ENCODE measurements around the gene GALNT16. TPM values are rescaled to one million over a fixed set of nuclear protein-coding genes. Genes with fewer than 3 reads are reported as not detected.
A peak's percentile ranks its signal among the peaks of the same experiment; 100 is the strongest.

GALNT16 gene
- total RNA-seq, 4 donors from 2014 or later = 3.7 to 16.2 (median 6.7) TPM

GRCh38 chr14:69266572-69267345 is 6.8 kb downstream of the GALNT16 start:
- Histone ChIP-seq H3K9me3 (no peaks in the 10 kb centered on the region), H3K36me3 (no peaks in the 10 kb centered on the region), H3K4me1 (peaks cover 0 to 15% (median 3%) of the 10 kb centered on the region in 3 donors), H3K4me3 (no peak overlapping the region), H3K27me3 (peaks cover 15% of the 10 kb centered on the region), H3K27ac (no peak overlapping the region)
- no peak for ATAC-seq
- no peak for TF ChIP-seq POLR2A (IDR thresholded peaks at IDR 0.05)
- no peak for TF ChIP-seq EP300 (IDR thresholded peaks at IDR 0.05)
- no peak for TF ChIP-seq CTCF (IDR thresholded peaks at IDR 0.05)
- no peak for TF ChIP-seq POLR2AphosphoS5 (IDR thresholded peaks at IDR 0.05)
- WGBS, 2 donors (ENCODE audit: low coverage in 1 of 2) = 70 to 79% methylated on average over 1 to 2 of the region's 8 CpGs

GRCh38 chr14:69267492-69267891 is 7.5 kb downstream of the GALNT16 start:
- TF ChIP-seq POLR2A (IDR thresholded peaks at IDR 0.05) = no peak
- TF ChIP-seq EP300 (IDR thresholded peaks at IDR 0.05) = no peak
- TF ChIP-seq POLR2AphosphoS5 (IDR thresholded peaks at IDR 0.05) = no peak
- no peak for TF ChIP-seq CTCF (IDR thresholded peaks at IDR 0.05)
- ATAC-seq = no peak
- no peaks in the 10 kb centered on the region for H3K36me3 ChIP-seq
- H3K27me3 ChIP-seq = peaks cover 7% of the 10 kb centered on the region
- H3K9me3 ChIP-seq = no peaks in the 10 kb centered on the region
- no peak overlapping the region for H3K4me3 ChIP-seq
- H3K4me1 ChIP-seq = peaks cover 0 to 8% (median 3%) of the 10 kb centered on the region in 3 donors
- WGBS, 2 donors (ENCODE audit: low coverage in 1 of 2) = 89 to 95% methylated on average over 4 of the region's 4 CpGs
- H3K27ac ChIP-seq = no peak overlapping the region

GRCh38 chr14:69268223-69268622 is 8.3 kb downstream of the GALNT16 start:
- Histone ChIP-seq H3K4me1 (peaks cover 0 to under 1% (median 0%) of the 10 kb centered on the region in 3 donors), H3K27me3 (no peaks in the 10 kb centered on the region), H3K27ac (no peak overlapping the region), H3K9me3 (no peaks in the 10 kb centered on the region), H3K36me3 (no peaks in the 10 kb centered on the region), H3K4me3 (no peak overlapping the region)
- 21 to 38% methylated on average over 2 of the region's 2 CpGs for WGBS, 2 donors (ENCODE audit: low coverage in 1 of 2)
- peak; percentile 13 for ATAC-seq
- peak; percentile 15 for TF ChIP-seq POLR2AphosphoS5 (IDR thresholded peaks at IDR 0.05)
- no peak for TF ChIP-seq CTCF (IDR thresholded peaks at IDR 0.05)

- H3K27ac ChIP-seq = no peak overlapping the region
Measured at GRCh38 chr14:69268763-69269162, 8.8 kb downstream of the GALNT16 start.

More at GRCh38 chr14:69268763-69269162, 8.8 kb downstream of the GALNT16 start:
- ATAC-seq = no peak
- Histone ChIP-seq H3K4me1 (no peaks in the 10 kb centered on the region), H3K4me3 (no peak overlapping the region), H3K27me3 (no peaks in the 10 kb centered on the region), H3K9me3 (no peaks in the 10 kb centered on the region), H3K36me3 (no peaks in the 10 kb centered on the region)
- TF ChIP-seq POLR2AphosphoS5 (IDR thresholded peaks at IDR 0.05) = no peak
- TF ChIP-seq EP300 (IDR thresholded peaks at IDR 0.05) = no peak
- TF ChIP-seq POLR2A (IDR thresholded peaks at IDR 0.05) = no peak
- TF ChIP-seq CTCF (IDR thresholded peaks at IDR 0.05) = no peak
- 56 to 69% methylated on average over 2 to 4 of the region's 4 CpGs for WGBS, 2 donors (ENCODE audit: low coverage in 1 of 2)
